ENCODE results near the gene P2RY12.
"Not testable (repeated sequence)": the region's sequence is repeated elsewhere in the genome, so short reads cannot be mapped to it uniquely, and the experiment has no call there.

The P2RY12 gene

DNA sequence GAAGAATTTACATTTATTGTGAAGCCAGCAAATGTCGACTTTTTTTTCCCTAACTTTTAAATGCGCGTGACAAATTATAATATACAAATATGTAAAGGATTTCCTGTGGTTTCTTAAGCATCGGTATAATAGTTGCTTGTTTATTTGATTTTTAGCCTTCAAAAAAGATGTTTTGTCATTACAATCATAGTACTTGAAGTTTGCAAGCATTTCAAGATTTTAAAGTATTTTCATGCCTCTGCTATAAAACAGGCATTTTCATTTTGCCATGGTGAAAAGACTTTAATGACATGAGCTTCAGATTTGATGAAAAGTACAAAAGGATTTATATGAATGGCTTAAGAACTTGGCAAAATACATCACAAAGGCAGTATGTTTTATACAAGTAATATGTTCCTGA is 9.4 kb upstream of the P2RY12 start:
- no peak overlapping the region for H3K4me3 ChIP-seq (ENCODE audit: low read depth, low read length)

- no peak overlapping the region for H3K4me3 ChIP-seq (ENCODE audit: low read depth, low read length)
Observed at GRCh38 chr3:151393146-151393830, 8.7 kb upstream of the P2RY12 start.

GRCh38 chr3:151392191-151392590 is 7.6 kb upstream of the P2RY12 start:
- not testable (repeated sequence) for H3K4me3 ChIP-seq (ENCODE audit: low read depth, low read length)

GRCh38 chr3:151391720-151392119 is 7.2 kb upstream of the P2RY12 start:
- no peak overlapping the region for H3K4me3 ChIP-seq (ENCODE audit: low read depth, low read length)

DNA sequence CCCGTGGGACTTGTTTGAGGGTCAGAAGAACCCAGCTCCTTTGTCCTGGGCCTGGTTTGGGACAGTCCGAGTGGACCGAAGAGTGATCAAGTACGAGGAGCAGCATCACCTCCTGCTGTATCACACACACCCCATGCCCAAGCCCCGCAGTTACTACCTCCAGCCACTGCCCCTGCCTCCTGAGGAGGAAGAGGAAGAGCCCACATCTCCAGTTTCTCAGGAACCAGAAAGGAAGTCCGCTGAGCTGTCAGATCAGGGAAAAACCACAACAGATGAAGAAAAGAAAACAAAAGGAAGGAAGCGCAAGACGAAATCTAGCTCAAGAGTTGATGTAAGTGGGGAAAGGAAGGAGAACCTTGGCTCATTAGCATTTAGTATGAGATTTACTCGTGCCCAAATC is 3.3 kb upstream of the P2RY12 start:
- no peak overlapping the region for H3K4me3 ChIP-seq (ENCODE audit: low read depth, low read length)

- no peak overlapping the region for H3K4me3 ChIP-seq (ENCODE audit: low read depth, low read length)
Observed at GRCh38 chr3:151387432-151387831, 2.9 kb upstream of the P2RY12 start.

GRCh38 chr3:151386056-151386455 is 1.5 kb upstream of the P2RY12 start:
- H3K4me3 ChIP-seq (ENCODE audit: low read depth, low read length): no peak overlapping the region

DNA sequence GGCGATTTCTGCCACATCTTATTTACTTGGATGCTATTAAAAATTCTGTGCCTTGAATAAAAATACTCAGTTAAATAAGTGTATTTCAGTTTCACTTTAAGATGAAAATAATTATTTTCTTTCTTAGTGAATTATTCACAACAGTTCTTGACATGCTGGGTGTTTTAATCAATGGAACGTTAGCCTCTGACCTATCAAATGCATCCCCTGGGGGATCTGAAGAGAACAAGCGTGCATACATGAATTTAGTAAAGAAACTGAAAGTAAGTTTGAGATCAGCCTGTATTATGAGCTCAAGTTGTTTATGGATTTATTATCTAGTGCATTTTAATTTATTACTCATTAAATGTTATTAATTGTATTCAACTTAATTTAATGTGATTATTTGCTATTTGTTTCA is 597 bp downstream of the P2RY12 start:
- no peak overlapping the region for H3K4me3 ChIP-seq (ENCODE audit: low read depth, low read length)

DNA sequence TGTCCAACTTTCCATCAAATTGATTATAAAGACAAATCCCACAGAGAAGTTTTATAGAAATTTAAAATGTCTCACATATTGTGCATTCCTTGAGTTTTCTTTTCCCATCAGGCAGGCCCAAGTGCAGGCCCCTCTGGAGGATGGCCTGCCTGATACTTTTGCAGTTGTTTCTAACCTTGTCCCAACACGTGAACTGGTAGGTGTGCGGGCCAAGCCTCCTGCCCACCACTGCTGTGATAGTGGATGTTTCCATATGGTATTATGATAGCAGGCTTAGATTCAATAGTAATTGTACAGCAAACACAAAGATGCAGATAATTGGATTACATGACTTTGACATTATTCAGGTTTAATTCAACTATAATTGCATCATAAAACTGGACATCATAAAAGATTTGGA is 1.4 kb downstream of the P2RY12 start:
- H3K4me3 ChIP-seq (ENCODE audit: low read depth, low read length): no peak overlapping the region

DNA sequence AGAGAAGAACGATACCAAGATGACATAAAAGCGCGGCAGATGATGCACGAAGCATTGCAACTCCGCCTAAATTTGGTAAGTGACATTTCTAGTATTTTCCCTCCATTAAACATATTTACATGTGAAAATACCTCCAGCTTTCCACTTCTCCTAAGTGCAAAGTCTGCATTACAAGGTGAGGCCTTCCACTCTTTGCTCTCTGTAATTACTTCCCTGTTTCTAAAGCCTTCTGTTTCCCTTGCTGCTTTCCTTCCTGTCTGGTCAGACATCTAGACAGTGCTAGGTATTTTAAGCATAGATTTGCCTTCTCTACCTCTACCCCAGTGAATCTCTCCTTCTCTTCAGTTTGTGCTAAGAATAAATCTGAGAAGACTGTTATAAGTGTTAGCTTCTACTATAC is 1.9 kb downstream of the P2RY12 start:
- H3K4me3 ChIP-seq (ENCODE audit: low read depth, low read length): no peak overlapping the region

DNA sequence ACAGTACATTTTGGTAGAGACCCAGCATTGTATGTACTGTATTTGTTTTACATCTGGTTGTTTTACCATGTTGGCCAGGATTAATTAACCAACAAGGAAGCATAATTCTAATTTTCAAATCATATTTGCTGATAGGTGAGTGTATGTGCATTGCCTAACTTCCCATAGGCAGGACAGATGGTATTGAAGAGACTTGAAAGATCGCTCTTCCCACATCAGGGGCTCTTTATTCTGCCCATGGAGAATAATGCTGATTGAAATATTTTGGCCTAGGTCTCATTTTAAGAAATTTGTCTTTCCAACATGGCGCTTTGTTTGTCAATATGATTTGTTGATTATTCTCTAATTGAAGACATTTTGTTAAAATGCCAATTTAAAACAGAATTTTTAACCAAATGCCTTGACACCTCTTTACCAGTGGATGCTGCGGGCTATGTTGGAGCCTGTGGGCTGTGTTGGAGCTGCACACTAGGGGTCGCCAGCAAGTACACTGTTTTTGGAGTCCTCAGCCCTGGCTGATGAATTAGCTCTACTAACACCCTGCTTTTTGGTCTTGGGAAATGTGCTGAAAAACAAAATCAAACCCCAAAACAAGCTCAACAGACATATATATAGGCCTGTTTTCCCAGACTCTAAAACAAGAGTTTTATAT is 5.3 kb downstream of the P2RY12 start:
- no peak overlapping the region for H3K4me3 ChIP-seq (ENCODE audit: low read depth, low read length)

DNA sequence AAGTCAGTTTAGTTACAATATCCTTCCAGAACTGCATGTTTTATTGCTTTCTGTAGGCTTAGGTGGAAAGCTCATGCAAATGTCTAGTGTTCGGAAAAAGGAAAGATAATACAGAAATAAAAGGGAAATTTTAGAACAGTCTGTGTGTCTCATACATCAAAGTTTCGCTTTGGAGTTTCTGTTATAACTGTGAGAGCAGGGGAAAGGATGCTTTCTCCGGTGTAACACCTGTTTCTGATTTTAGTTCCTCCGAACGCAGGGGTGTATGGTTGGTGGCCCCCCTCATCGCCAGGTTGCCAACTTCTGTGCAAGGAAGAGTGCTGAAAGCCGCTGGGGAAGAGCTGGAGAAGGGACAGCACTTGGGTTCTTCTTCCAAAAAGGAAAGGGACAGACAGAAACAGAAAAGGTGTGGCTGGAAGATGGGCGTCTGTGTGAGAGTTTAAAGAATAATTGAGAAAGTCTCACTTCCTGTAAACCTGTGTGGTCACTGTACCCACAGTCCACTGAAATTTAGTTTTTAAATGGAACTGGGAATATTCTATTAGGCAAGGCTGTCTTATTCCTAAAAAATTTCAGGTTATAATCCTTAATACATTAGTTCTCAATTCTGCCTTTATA is 6.7 kb downstream of the P2RY12 start:
- H3K4me3 ChIP-seq (ENCODE audit: low read depth, low read length): no peak overlapping the region

GRCh38 chr3:151372063-151372820 is 12.3 kb downstream of the P2RY12 start:
- H3K4me3 ChIP-seq (ENCODE audit: low read depth, low read length): no peak overlapping the region

- no peak overlapping the region for H3K4me3 ChIP-seq (ENCODE audit: low read depth, low read length)
Observed at GRCh38 chr3:151371526-151371925, 13.0 kb downstream of the P2RY12 start.

DNA sequence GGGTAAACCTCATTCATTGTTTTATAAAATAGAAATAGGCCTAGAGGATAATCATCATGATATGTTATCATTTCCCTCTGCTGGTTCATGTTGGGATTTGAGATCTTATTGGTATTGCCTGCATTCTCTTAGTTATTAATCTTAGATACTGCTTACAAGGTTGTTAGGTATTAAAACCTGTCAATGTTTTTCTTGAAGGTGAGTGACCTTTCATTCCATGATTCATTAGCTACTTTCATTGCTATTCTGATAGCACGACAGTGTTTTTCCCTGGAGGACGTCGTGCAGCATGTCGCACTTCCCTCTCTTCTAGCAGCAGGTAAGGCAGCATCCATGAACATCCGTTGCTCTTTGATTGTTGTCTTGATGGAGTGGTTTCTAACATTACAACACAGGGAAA is 17.1 kb downstream of the P2RY12 start:
- no peak overlapping the region for H3K4me3 ChIP-seq (ENCODE audit: low read depth, low read length)

GRCh38 chr3:151366993-151367392 is 17.6 kb downstream of the P2RY12 start:
- H3K4me3 ChIP-seq (ENCODE audit: low read depth, low read length): no peak overlapping the region

DNA sequence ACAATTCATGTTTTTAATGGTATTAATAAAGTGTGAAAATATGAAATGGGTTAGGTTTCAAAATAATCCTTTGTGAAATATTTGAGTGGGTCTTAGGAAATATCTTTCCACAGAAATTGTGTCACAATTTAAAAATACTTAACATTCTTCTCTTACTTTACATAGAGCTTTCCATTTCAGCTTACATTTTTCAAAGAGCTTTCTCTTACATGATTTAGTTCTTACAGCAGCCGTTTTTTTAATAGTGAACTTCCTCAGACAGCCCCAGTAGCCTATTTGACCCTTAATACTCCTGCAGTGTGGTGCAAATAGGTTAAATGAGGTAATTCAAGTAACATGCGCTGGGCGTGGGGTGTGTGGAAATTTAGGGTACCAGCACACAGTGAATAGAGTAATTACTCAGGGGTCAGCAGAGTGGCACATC is 21.8 kb downstream of the P2RY12 start:
- H3K4me3 ChIP-seq (ENCODE audit: low read depth, low read length): no peak overlapping the region

- H3K4me3 ChIP-seq (ENCODE audit: low read depth, low read length): no peak overlapping the region
Observed at GRCh38 chr3:151357463-151357850, 27.1 kb downstream of the P2RY12 start.

DNA sequence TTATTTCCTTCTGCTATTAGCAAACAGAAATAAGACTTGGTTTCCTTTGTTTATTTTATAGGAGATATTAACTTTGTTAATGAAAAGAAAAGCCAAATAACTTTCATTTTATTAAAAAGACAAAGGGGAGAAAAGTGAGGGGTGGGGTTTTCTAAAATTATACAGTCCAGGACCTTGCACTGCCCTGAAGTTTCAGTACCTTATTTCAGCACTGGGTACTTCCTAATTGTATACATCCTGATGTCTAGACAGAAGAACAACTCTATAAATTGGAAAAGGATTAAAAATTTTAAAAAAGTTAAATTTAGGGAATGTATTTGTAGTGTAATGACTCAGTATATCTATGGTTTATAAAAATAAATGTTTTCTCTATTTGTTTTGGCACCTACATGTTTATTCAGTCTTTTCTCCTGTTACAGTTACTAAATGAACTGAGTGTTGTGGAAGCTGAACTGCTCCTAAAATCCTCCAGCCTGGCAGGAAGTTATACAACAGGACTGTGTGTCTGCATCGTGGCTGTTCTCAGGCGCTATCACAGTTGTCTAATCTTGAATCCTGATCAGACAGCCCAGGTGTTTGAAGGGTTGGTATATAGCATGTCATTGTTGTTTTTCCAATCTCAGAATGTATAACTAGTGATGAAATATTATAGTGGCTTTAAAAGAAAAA is 27.6 kb downstream of the P2RY12 start:
- no peak overlapping the region for H3K4me3 ChIP-seq (ENCODE audit: low read depth, low read length)

- no peak overlapping the region for H3K4me3 ChIP-seq (ENCODE audit: low read depth, low read length)
Observed at GRCh38 chr3:151351648-151352047, 32.9 kb downstream of the P2RY12 start.

- H3K4me3 ChIP-seq (ENCODE audit: low read depth, low read length): no peak overlapping the region
Observed at GRCh38 chr3:151351219-151351618, 33.3 kb downstream of the P2RY12 start.

All from iPS-11a (cell line).